GM21515 (cell line): Measurements from ENCODE around the gene TRERF1.

Experiments
- ATAC-seq: cut with Tn5 transposase; IDR thresholded peaks from one replicate; pipeline ENCODE4 v1.9.1; 2021; ENCODE audit not compliant: unreplicated experiment

The TRERF1 gene

GRCh38 chr6:42368181-42368580 is 83.5 kb downstream of the TRERF1 start:
- ATAC-seq, result no peak

- peak; percentile 41 for ATAC-seq
Observed at GRCh38 chr6:42367353-42368011, 84.2 kb downstream of the TRERF1 start.

GRCh38 chr6:42366999-42367352 is 84.8 kb downstream of the TRERF1 start:
- no peak for ATAC-seq

GRCh38 chr6:42366011-42366705 is 85.6 kb downstream of the TRERF1 start:
- no peak for ATAC-seq

GRCh38 chr6:42365021-42365420 is 86.7 kb downstream of the TRERF1 start:
- ATAC-seq, result no peak

- no peak for ATAC-seq
Observed at GRCh38 chr6:42363926-42364849, 87.5 kb downstream of the TRERF1 start.

GRCh38 chr6:42361036-42361435 is 90.7 kb downstream of the TRERF1 start:
- ATAC-seq, result no peak

GRCh38 chr6:42359021-42359420 is 92.7 kb downstream of the TRERF1 start:
- no peak for ATAC-seq

GRCh38 chr6:42355416-42355815 is 96.3 kb downstream of the TRERF1 start:
- ATAC-seq, result no peak

GRCh38 chr6:42354702-42355101 is 97.0 kb downstream of the TRERF1 start:
- no peak for ATAC-seq

GRCh38 chr6:42352856-42353564 is 98.7 kb downstream of the TRERF1 start:
- ATAC-seq, result no peak

GRCh38 chr6:42350911-42351310 is 100.8 kb downstream of the TRERF1 start:
- ATAC-seq, result no peak

GRCh38 chr6:42349753-42350511 is 101.8 kb downstream of the TRERF1 start:
- ATAC-seq, result no peak

GRCh38 chr6:42347456-42347855 is 104.3 kb downstream of the TRERF1 start:
- ATAC-seq, result no peak

GRCh38 chr6:42345696-42346416 is 105.9 kb downstream of the TRERF1 start:
- no peak for ATAC-seq

- ATAC-seq, result no peak
Observed at GRCh38 chr6:42344756-42345155, 107.0 kb downstream of the TRERF1 start.

GRCh38 chr6:42341771-42342553 is 109.8 kb downstream of the TRERF1 start:
- ATAC-seq, result no peak

GRCh38 chr6:42341221-42341620 is 110.5 kb downstream of the TRERF1 start:
- ATAC-seq, result no peak

- no peak for ATAC-seq
Observed at GRCh38 chr6:42340511-42340910, 111.2 kb downstream of the TRERF1 start.
